Dendritic cell treated with granulocyte-macrophage colony-stimulating factor and Interleukin-4, amounts not matched to agents 40 ng/mL and 50 ng/mL, for 4 days (primary cell): ENCODE data around the gene PALLD.
A peak's percentile ranks its signal among the peaks of the same experiment; 100 is the strongest.
"Not testable (repeated sequence)": the region's sequence is repeated elsewhere in the genome, so short reads cannot be mapped to it uniquely, and the experiment has no call there.

Source experiments
- H3K27ac Mint-ChIP-seq: one replicate; pipeline ENCODE4 v1.8.0; 2022; ENCODE audit warnings: mild to moderate bottlenecking, mixed read lengths
- H3K27me3 Mint-ChIP-seq: one replicate; pipeline ENCODE4 v1.8.0; 2022; ENCODE audit warnings: mild to moderate bottlenecking, mixed read lengths
- H3K36me3 Mint-ChIP-seq: one replicate; pipeline ENCODE4 v1.8.0; 2022; ENCODE audit warnings: low read depth, mixed read lengths
- H3K4me1 Mint-ChIP-seq: one replicate; pipeline ENCODE4 v1.8.0; 2022; ENCODE audit warnings: low read depth, mixed read lengths
- H3K4me3 Mint-ChIP-seq: one replicate; pipeline ENCODE4 v1.8.0; 2022; ENCODE audit warnings: mild to moderate bottlenecking, moderate library complexity, mixed read lengths
- H3K9me3 Mint-ChIP-seq: one replicate; pipeline ENCODE4 v1.8.0; 2022; ENCODE audit warnings: mixed read lengths
- intact Hi-C: fragments of 100-400 bp; cut with micrococcal nuclease; formaldehyde crosslinking; loops from one replicate; pipeline ENCODE4 v1.15.0; 2022

PALLD gene

GRCh38 chr4:168695288-168695687 lies 198.4 kb downstream of the PALLD start:
- H3K4me3 Mint-ChIP-seq = no peak overlapping the region
- H3K4me1 Mint-ChIP-seq = no peaks in the 10 kb centered on the region
- peaks cover 7% of the 10 kb centered on the region for H3K27me3 Mint-ChIP-seq
- intact Hi-C loops = loop anchor here (10.0 kb wide), 1 partner anchor 180 kb away; no protein-coding TSS in a partner anchor
- H3K36me3 Mint-ChIP-seq = no peaks in the 10 kb centered on the region
- no peaks in the 10 kb centered on the region for H3K9me3 Mint-ChIP-seq
- H3K27ac Mint-ChIP-seq = no peak overlapping the region

- Mint-ChIP-seq H3K27me3 (peaks cover 8% of the 10 kb centered on the region), H3K9me3 (no peaks in the 10 kb centered on the region), H3K4me3 (no peak overlapping the region), H3K4me1 (no peaks in the 10 kb centered on the region), H3K36me3 (no peaks in the 10 kb centered on the region), H3K27ac (no peak overlapping the region)
- intact Hi-C loops = loop anchor here (10.0 kb wide), 1 partner anchor 181 kb away; no protein-coding TSS in a partner anchor
Observed at GRCh38 chr4:168696280-168696679, 199.4 kb downstream of the PALLD start.

- no peak overlapping the region for H3K4me3 Mint-ChIP-seq
- no peaks in the 10 kb centered on the region for H3K9me3 Mint-ChIP-seq
- H3K36me3 Mint-ChIP-seq = no peaks in the 10 kb centered on the region
- no peak overlapping the region for H3K27ac Mint-ChIP-seq
- peaks cover 8% of the 10 kb centered on the region for H3K27me3 Mint-ChIP-seq
- intact Hi-C loops = loop anchor here (10.0 kb wide), 1 partner anchor 182 kb away; no protein-coding TSS in a partner anchor
- H3K4me1 Mint-ChIP-seq = no peaks in the 10 kb centered on the region
Observed at GRCh38 chr4:168696826-168697225, 200.0 kb downstream of the PALLD start.

GRCh38 chr4:168699224-168699878 lies 202.5 kb downstream of the PALLD start:
- no peaks in the 10 kb centered on the region for H3K36me3 Mint-ChIP-seq
- no peaks in the 10 kb centered on the region for H3K4me1 Mint-ChIP-seq
- no peak overlapping the region for H3K27ac Mint-ChIP-seq
- peaks cover 6% of the 10 kb centered on the region for H3K27me3 Mint-ChIP-seq
- intact Hi-C loops = loop anchor here (10.0 kb wide), 1 partner anchor 185 kb away; no protein-coding TSS in a partner anchor
- no peak overlapping the region for H3K4me3 Mint-ChIP-seq
- no peaks in the 10 kb centered on the region for H3K9me3 Mint-ChIP-seq

- H3K27ac Mint-ChIP-seq = no peak overlapping the region
- H3K27me3 Mint-ChIP-seq = peaks cover 3% of the 10 kb centered on the region
- no peak overlapping the region for H3K4me3 Mint-ChIP-seq
- intact Hi-C loops = loop anchor here (10.0 kb wide), 1 partner anchor 516 kb away; no protein-coding TSS in a partner anchor
- H3K9me3 Mint-ChIP-seq = no peaks in the 10 kb centered on the region
- H3K36me3 Mint-ChIP-seq = no peaks in the 10 kb centered on the region
- no peaks in the 10 kb centered on the region for H3K4me1 Mint-ChIP-seq
Observed at GRCh38 chr4:168701061-168701460, 204.2 kb downstream of the PALLD start.

- intact Hi-C loops = loop anchor here (10.0 kb wide), 1 partner anchor 518 kb away; no protein-coding TSS in a partner anchor
- H3K4me3 Mint-ChIP-seq = not testable (repeated sequence)
Observed at GRCh38 chr4:168702581-168703087, 205.8 kb downstream of the PALLD start.

GRCh38 chr4:168705121-168705520 lies 208.3 kb downstream of the PALLD start:
- intact Hi-C loops = loop anchor here (5.0 to 10.0 kb wide), 2 partner anchors 520 to 782 kb away; no protein-coding TSS in a partner anchor
- H3K27ac Mint-ChIP-seq = no peak overlapping the region
- no peaks in the 10 kb centered on the region for H3K9me3 Mint-ChIP-seq
- no peaks in the 10 kb centered on the region for H3K36me3 Mint-ChIP-seq
- H3K27me3 Mint-ChIP-seq = peaks cover 8% of the 10 kb centered on the region
- H3K4me3 Mint-ChIP-seq = no peak overlapping the region
- no peaks in the 10 kb centered on the region for H3K4me1 Mint-ChIP-seq

More at GRCh38 chr4:168702581-168703087, 205.8 kb downstream of the PALLD start:
- not testable (repeated sequence) for H3K4me1 Mint-ChIP-seq, H3K27ac Mint-ChIP-seq, H3K36me3 Mint-ChIP-seq, H3K27me3 Mint-ChIP-seq, H3K9me3 Mint-ChIP-seq

- Mint-ChIP-seq H3K27me3 (peaks cover 15% of the 10 kb centered on the region), H3K4me3 (no peak overlapping the region), H3K27ac (no peak overlapping the region), H3K36me3 (no peaks in the 10 kb centered on the region), H3K9me3 (no peaks in the 10 kb centered on the region), H3K4me1 (peaks cover 12% of the 10 kb centered on the region)
- intact Hi-C loops = loop anchor here (5.0 to 10.0 kb wide), 2 partner anchors 522 to 780 kb away; no protein-coding TSS in a partner anchor
Observed at GRCh38 chr4:168707205-168707604, 210.4 kb downstream of the PALLD start.

GRCh38 chr4:168708108-168708507 lies 211.3 kb downstream of the PALLD start:
- no peaks in the 10 kb centered on the region for H3K9me3 Mint-ChIP-seq
- intact Hi-C loops = loop anchor here (5.0 to 10.0 kb wide), 2 partner anchors 523 to 779 kb away; no protein-coding TSS in a partner anchor
- H3K4me1 Mint-ChIP-seq = peaks cover 12% of the 10 kb centered on the region

GRCh38 chr4:168710353-168710946 lies 213.6 kb downstream of the PALLD start:
- Mint-ChIP-seq H3K27me3 (peaks cover 15% of the 10 kb centered on the region), H3K9me3 (no peaks in the 10 kb centered on the region), H3K27ac (no peak overlapping the region), H3K4me3 (no peak overlapping the region), H3K36me3 (no peaks in the 10 kb centered on the region), H3K4me1 (peaks cover 14% of the 10 kb centered on the region)
- intact Hi-C loops = loop anchor here (1.0 to 2.0 kb wide), 2 partner anchors 122 to 207 kb away; no protein-coding TSS in a partner anchor

More at GRCh38 chr4:168708108-168708507, 211.3 kb downstream of the PALLD start:
- no peaks in the 10 kb centered on the region for H3K36me3 Mint-ChIP-seq
- H3K27me3 Mint-ChIP-seq = peaks cover 15% of the 10 kb centered on the region
- no peak overlapping the region for H3K4me3 Mint-ChIP-seq
- H3K27ac Mint-ChIP-seq = no peak overlapping the region

GRCh38 chr4:168711197-168712140 lies 214.6 kb downstream of the PALLD start:
- Mint-ChIP-seq H3K4me1 (peaks cover 24% of the 10 kb centered on the region), H3K36me3 (no peaks in the 10 kb centered on the region), H3K27ac (peak overlapping the region; percentile 45), H3K4me3 (peak overlapping the region; percentile 37), H3K9me3 (no peaks in the 10 kb centered on the region), H3K27me3 (peaks cover 17% of the 10 kb centered on the region)
- intact Hi-C loops = loop anchor here (2.0 kb wide), 1 partner anchor 121 kb away; no protein-coding TSS in a partner anchor

- Mint-ChIP-seq H3K36me3 (no peaks in the 10 kb centered on the region), H3K4me3 (no peak overlapping the region), H3K27ac (peak overlapping the region; percentile 45), H3K27me3 (peaks cover 22% of the 10 kb centered on the region), H3K4me1 (peaks cover 33% of the 10 kb centered on the region), H3K9me3 (no peaks in the 10 kb centered on the region)
- intact Hi-C loops = no loop called here
Observed at GRCh38 chr4:168712316-168712890, 215.6 kb downstream of the PALLD start.

- Mint-ChIP-seq H3K4me1 (peaks cover 36% of the 10 kb centered on the region), H3K27me3 (peaks cover 24% of the 10 kb centered on the region), H3K27ac (no peak overlapping the region), H3K4me3 (no peak overlapping the region), H3K36me3 (no peaks in the 10 kb centered on the region), H3K9me3 (no peaks in the 10 kb centered on the region)
- intact Hi-C loops = no loop called here
Observed at GRCh38 chr4:168713253-168713652, 216.4 kb downstream of the PALLD start.
